Lung (tissue), 12 donors: Measurements from ENCODE around the gene RGS17. TPM values are rescaled to one million over a fixed set of nuclear protein-coding genes. Genes with fewer than 3 reads are reported as not detected.

Experiments
- ATAC-seq: fragments of 200-7000 bp; cut with Tn5 transposase; one replicate; pipeline ENCODE4 v1.9.1; 2020; ENCODE audit warnings: moderate number of reproducible peaks; ENCODE audit not compliant: insufficient read depth, low FRiP score
- DNase-seq, 3 donors: peaks; one replicate each; pipeline ENCODE4 v3.0.0-alpha.2; 2013 to 2017
- H3K27ac ChIP-seq, 2 donors: one replicate each; pipeline ENCODE4 v1.5.1; 2013; ENCODE audit warnings: mild to moderate bottlenecking in 2 of 2, moderate library complexity in 2 of 2, control low read depth in 1 of 2, inconsistent platforms in 1 of 2, low read depth in 1 of 2, low read length in 1 of 2
- H3K27me3 ChIP-seq, 3 donors: one replicate each; pipeline ENCODE4 v1.5.1; 2013; ENCODE audit warnings: low read length in 2 of 3; ENCODE audit not compliant: control insufficient read depth in 3 of 3, insufficient read depth in 3 of 3
- H3K36me3 ChIP-seq, 4 donors: one replicate each; pipeline ENCODE4 v1.5.1; 2013; ENCODE audit warnings: low read length in 4 of 4, mild to moderate bottlenecking in 1 of 4, moderate library complexity in 1 of 4; ENCODE audit not compliant: control insufficient read depth in 4 of 4, insufficient read depth in 4 of 4
- H3K4me1 ChIP-seq, 5 donors: one replicate each; pipeline ENCODE4 v1.5.1; 2013; ENCODE audit warnings: low read length in 5 of 5, mild to moderate bottlenecking in 2 of 5, moderate library complexity in 1 of 5; ENCODE audit not compliant: control insufficient read depth in 5 of 5, insufficient read depth in 5 of 5
- H3K4me3 ChIP-seq: one replicate; pipeline ENCODE4 v1.5.1; 2013; ENCODE audit warnings: mild to moderate bottlenecking, control low read depth, moderate library complexity
- H3K9ac ChIP-seq, 2 donors: one replicate each; pipeline ENCODE4 v1.5.1; 2013; ENCODE audit warnings: low read length in 2 of 2, control low read depth in 1 of 2; ENCODE audit not compliant: insufficient read depth in 1 of 2
- H3K9me3 ChIP-seq, 4 donors: one replicate each; pipeline ENCODE4 v1.5.1; 2013; ENCODE audit warnings: low read length in 3 of 4, mild to moderate bottlenecking in 1 of 4, moderate library complexity in 1 of 4; ENCODE audit not compliant: control insufficient read depth in 4 of 4, insufficient read depth in 3 of 4
- WGBS, 2 donors: extraction: QIAGEN DNeasy Blood & Tissue Kit; methylation state at CpG; one replicate each; pipeline ENCODE4 v1.1.7; 2013; 5-methylcytosine and 5-hydroxymethylcytosine counted together
- polyA plus RNA-seq, 2 donors: library from polyadenylated mRNA; stranded (reverse); fragments of 200-250 nt; gene quantifications; one replicate each; pipeline ENCODE4 v1.2.1, GENCODE V29; 2013
- total RNA-seq, 2 donors: library from RNA; depleted of rRNA in 1 of 2; stranded (reverse); fragments of >200 nt in 1 of 2; gene quantifications; one replicate each; pipeline ENCODE4 v1.2.1, GENCODE V29; 2014 to 2021
- TF ChIP-seq, protein P1 (sequence below): IDR thresholded peaks from 2 replicates; pipeline ENCODE4 v1.5.1; 2012; ENCODE audit warnings: mild to moderate bottlenecking; ENCODE audit errors: control extremely low read depth, extremely low read depth
- donor health status: control.
- donor health status: control.
- donor health status: Bipolar disorder and iron deficiency.
- donor health status: healthy.
- donor health status: DM: yes; HTN: yes; CAD: no.

The RGS17 gene
- total and polyA plus RNA-seq, 4 donors, result 0.17 to 1.7 (median 0.41) TPM

DNA sequence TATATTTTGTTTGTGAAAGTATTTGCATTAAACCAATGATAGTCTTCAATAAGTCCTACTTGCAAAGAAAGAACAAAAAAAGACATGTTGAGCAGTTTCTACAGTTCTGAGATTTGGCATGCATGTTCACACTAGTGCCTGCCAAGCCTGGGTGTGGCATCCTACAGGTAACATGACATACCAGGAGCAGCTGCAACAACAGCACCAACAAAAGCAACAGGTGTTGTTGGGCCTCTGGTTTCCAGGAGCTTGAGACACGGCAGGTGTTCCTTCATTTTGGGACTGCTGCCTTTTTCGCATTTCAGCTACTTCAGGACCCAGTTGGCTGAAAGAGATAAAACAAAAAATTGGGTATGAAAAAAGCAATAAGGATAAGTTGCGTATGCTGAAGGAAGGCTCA, 87.4 kb downstream of the RGS17 start:
- Histone ChIP-seq H3K27ac (no peak overlapping the region), H3K4me1 (no peaks in the 10 kb centered on the region), H3K9ac (no peak overlapping the region), H3K9me3 (no peaks in the 10 kb centered on the region), H3K36me3 (no peaks in the 10 kb centered on the region), H3K27me3 (no peaks in the 10 kb centered on the region), H3K4me3 (no peak overlapping the region)
- ATAC-seq (no peak), DNase-seq (no peak)
- 90 to 92% methylated on average over 3 of the region's 3 CpGs for WGBS, 2 donors
- TF ChIP-seq, protein P1, sequence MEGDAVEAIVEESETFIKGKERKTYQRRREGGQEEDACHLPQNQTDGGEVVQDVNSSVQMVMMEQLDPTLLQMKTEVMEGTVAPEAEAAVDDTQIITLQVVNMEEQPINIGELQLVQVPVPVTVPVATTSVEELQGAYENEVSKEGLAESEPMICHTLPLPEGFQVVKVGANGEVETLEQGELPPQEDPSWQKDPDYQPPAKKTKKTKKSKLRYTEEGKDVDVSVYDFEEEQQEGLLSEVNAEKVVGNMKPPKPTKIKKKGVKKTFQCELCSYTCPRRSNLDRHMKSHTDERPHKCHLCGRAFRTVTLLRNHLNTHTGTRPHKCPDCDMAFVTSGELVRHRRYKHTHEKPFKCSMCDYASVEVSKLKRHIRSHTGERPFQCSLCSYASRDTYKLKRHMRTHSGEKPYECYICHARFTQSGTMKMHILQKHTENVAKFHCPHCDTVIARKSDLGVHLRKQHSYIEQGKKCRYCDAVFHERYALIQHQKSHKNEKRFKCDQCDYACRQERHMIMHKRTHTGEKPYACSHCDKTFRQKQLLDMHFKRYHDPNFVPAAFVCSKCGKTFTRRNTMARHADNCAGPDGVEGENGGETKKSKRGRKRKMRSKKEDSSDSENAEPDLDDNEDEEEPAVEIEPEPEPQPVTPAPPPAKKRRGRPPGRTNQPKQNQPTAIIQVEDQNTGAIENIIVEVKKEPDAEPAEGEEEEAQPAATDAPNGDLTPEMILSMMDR, result no peak

- no peaks in the 10 kb centered on the region for H3K4me1 ChIP-seq
- H3K9ac ChIP-seq, result no peak overlapping the region
- H3K9me3 ChIP-seq, result no peaks in the 10 kb centered on the region
- no peak for ATAC-seq
- no peak overlapping the region for H3K27ac ChIP-seq
- WGBS, 2 donors, result 74% methylated on average over 4 of the region's 4 CpGs
- no peaks in the 10 kb centered on the region for H3K36me3 ChIP-seq
- no peak for DNase-seq
- no peak overlapping the region for H3K4me3 ChIP-seq
- TF ChIP-seq, protein P1, result no peak
- no peaks in the 10 kb centered on the region for H3K27me3 ChIP-seq
These were observed 92.6 kb downstream of the RGS17 start for GRCh38 chr6:153038378-153039057.

GRCh38 chr6:153034139-153034538, 96.9 kb downstream of the RGS17 start:
- ATAC-seq, result no peak
- H3K4me1 ChIP-seq, result no peaks in the 10 kb centered on the region
- no peak for DNase-seq
- 96 to 97% methylated on average over 9 of the region's 9 CpGs for WGBS, 2 donors
- H3K4me3 ChIP-seq, result no peak overlapping the region
- TF ChIP-seq, protein P1, result no peak
- H3K9me3 ChIP-seq, result no peaks in the 10 kb centered on the region
- no peak overlapping the region for H3K27ac ChIP-seq
- no peaks in the 10 kb centered on the region for H3K36me3 ChIP-seq
- no peaks in the 10 kb centered on the region for H3K27me3 ChIP-seq
- H3K9ac ChIP-seq, result no peak overlapping the region
